K562 (cell line): Measurements from ENCODE around the gene SYNGR4. TPM values are rescaled to one million over a fixed set of nuclear protein-coding genes. Genes with fewer than 3 reads are reported as not detected.

Experiments
- CHD2 ChIP-seq: IDR thresholded peaks from 2 replicates; pipeline ENCODE4 v1.6.1; 2011; ENCODE audit warnings: low read depth, low read length
- CHD4 ChIP-seq: fragments of 200-600 bp; sonication (generic); IDR thresholded peaks from 3 replicates; pipeline ENCODE4 v1.6.1; 2012; ENCODE audit warnings: low read depth, mild to moderate bottlenecking, mixed read lengths, low read length, inconsistent platforms; ENCODE audit not compliant: insufficient read depth, insufficient replicate concordance, poor library complexity, severe bottlenecking
- HCFC1 ChIP-seq: IDR thresholded peaks from 2 replicates; pipeline ENCODE4 v1.6.1; 2012; ENCODE audit warnings: low read depth, low read length, improper control_type of control experiment
- MAFK ChIP-seq: IDR thresholded peaks from 2 replicates; pipeline ENCODE4 v1.6.1; 2011; ENCODE audit warnings: low read length, improper control_type of control experiment
- PCBP2 ChIP-seq: fragments of 200-400 bp; formaldehyde crosslinking; IDR thresholded peaks from 2 replicates; pipeline ENCODE4 v1.6.1; 2018; ENCODE audit warnings: low read length, low read depth, mild to moderate bottlenecking, moderate library complexity; ENCODE audit not compliant: poor library complexity, severe bottlenecking
- SIRT6 ChIP-seq: IDR thresholded peaks from one replicate; pipeline ENCODE4 v1.6.1; 2012; ENCODE audit warnings: low read depth, mild to moderate bottlenecking, control low read depth, inconsistent platforms, low read length, moderate library complexity
- TFAM ChIP-seq: fragments of 250-450 bp; sonication (Bioruptor Pico); conservative IDR thresholded peaks from 2 replicates; pipeline ENCODE4 v1.5.0; 2021; ENCODE audit warnings: mild to moderate bottlenecking, moderate library complexity
- UBTF ChIP-seq, 2 experiments: IDR thresholded peaks; 2 replicates each; pipeline ENCODE4 v1.6.1; 2012; ENCODE audit warnings: improper control_type of control experiment in 2 of 2, low read depth in 2 of 2, low read length in 2 of 2, borderline replicate concordance in 1 of 2
- ZNF253 ChIP-seq: fragments of 250-450 bp; sonication (Bioruptor Pico); conservative IDR thresholded peaks from 2 replicates; pipeline ENCODE4 v1.6.1; 2021; ENCODE audit warnings: mild to moderate bottlenecking
- ZNF79 ChIP-seq: fragments of 250-450 bp; sonication (Bioruptor Pico); IDR thresholded peaks from 2 replicates; pipeline ENCODE4 v1.4.0; 2020; ENCODE audit warnings: low read depth, mild to moderate bottlenecking, moderate library complexity
- ZSCAN29 ChIP-seq: fragments of 450-650 bp; IDR thresholded peaks from 2 replicates; pipeline ENCODE4 v1.6.1; 2017
- polyA plus RNA-seq, 8 experiments: library from polyadenylated mRNA; depleted of rRNA in 4 of 8; stranded (reverse) in 5 of 8; unstranded in 3 of 8; fragments of >200 nt; fragmentation: Nextera tagmentation in 2 of 8; fragmentation: Illumina TruSeq in 1 of 8; extraction: Ambion mirVana in 2 of 8; extraction: Trizol in 1 of 8; gene quantifications; 2 replicates each; pipeline versions ENCODE4 v1.2.1 to v1.2.3, GENCODE V29; 2011 to 2014; ENCODE audit warnings: inconsistent platforms in 1 of 8, missing spikeins in 1 of 8
- total RNA-seq, 7 experiments: library from RNA; depleted of rRNA in 6 of 7; stranded (reverse); fragments of >200 nt in 6 of 7; fragmentation: Illumina TruSeq in 2 of 7; extraction: Trizol in 2 of 7; gene quantifications; 2 replicates each; pipeline versions ENCODE4 v1.2.1 to v1.2.3, GENCODE V29; 2011 to 2021; ENCODE audit warnings: low replicate concordance in 1 of 7
- TF ChIP-seq, protein P1 (sequence below): fragments of 250-450 bp; sonication (Bioruptor Pico); IDR thresholded peaks from 2 replicates; pipeline ENCODE4 v1.8.0; 2022; ENCODE audit warnings: inconsistent platforms
- TF ChIP-seq, protein P2 (sequence below): sonication (generic); formaldehyde crosslinking; IDR thresholded peaks from 2 replicates; pipeline ENCODE4 v1.8.0; 2022; ENCODE audit warnings: missing genetic modification reagents, mild to moderate bottlenecking, borderline replicate concordance
- TF ChIP-seq, protein P3 (sequence below): fragments of 250-450 bp; sonication (Bioruptor Pico); IDR thresholded peaks from 2 replicates; pipeline ENCODE4 v1.8.0; 2021; ENCODE audit warnings: moderate library complexity, mild to moderate bottlenecking, inconsistent platforms
- TF ChIP-seq, protein P4 (sequence below): fragments of 250-450 bp; sonication (Bioruptor Pico); IDR thresholded peaks from 2 replicates; pipeline ENCODE4 v1.5.0; 2021; ENCODE audit warnings: mild to moderate bottlenecking, borderline replicate concordance

The SYNGR4 gene
- total and polyA plus RNA-seq, 9 of the 15 experiments (the other 6 are each of a cell fraction or from before 2014, with no cell fraction given) = 0.07 to 0.14 TPM; not detected in 7

DNA sequence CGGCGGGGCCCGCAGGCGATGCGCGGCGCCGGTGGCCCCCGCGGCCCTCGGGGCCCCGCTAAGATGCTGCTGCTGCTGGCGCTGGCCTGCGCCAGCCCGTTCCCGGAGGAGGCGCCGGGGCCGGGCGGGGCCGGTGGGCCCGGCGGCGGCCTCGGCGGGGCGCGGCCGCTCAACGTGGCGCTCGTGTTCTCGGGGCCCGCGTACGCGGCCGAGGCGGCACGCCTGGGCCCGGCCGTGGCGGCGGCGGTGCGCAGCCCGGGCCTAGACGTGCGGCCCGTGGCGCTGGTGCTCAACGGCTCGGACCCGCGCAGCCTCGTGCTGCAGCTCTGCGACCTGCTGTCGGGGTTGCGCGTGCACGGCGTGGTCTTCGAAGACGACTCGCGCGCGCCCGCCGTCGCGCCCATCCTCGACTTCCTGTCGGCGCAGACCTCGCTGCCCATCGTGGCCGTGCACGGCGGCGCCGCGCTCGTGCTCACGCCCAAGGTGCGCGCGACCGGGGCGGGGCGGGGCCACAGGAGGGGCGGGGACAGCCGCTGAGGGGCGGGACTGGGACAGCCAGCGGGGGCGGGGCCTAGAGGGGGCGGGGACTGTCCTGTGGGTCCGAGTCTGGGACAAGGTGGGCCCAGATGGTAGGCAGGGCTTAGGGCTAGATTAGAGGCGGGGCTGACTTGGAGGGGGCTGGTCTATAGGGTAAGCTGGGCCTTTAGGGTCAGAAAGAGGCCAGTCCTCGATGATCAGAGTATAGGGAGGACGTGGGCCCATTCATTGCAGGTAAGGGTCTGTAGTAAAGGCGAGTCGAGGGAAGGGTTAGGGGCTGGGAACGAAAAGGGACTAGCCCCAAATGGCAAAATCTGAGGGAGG, 34.4 kb downstream of the SYNGR4 start (continued):
- TF ChIP-seq UBTF (IDR thresholded peaks at IDR 0.05; ENCODE audit: borderline replicate concordance in 1 of 2, low read depth in 2 of 2, low read length in 2 of 2) (peak in 1 of 2 experiments; percentile 69; a peak in 1 of 4 replicates), ZNF79 (CRISPR knock-in tag) (no peak), HCFC1 (peak; percentile 49; the same call in 1 of the 2 replicates), PCBP2 (no peak), CHD2 (no peak), ZSCAN29 (no peak; the same call in 1 of the 2 replicates), MAFK (no peak), CHD4 (no peak), ZNF253 (CRISPR knock-in tag) (no peak), SIRT6 (no peak), TFAM (CRISPR knock-in tag) (no peak)
- TF ChIP-seq, protein P1, sequence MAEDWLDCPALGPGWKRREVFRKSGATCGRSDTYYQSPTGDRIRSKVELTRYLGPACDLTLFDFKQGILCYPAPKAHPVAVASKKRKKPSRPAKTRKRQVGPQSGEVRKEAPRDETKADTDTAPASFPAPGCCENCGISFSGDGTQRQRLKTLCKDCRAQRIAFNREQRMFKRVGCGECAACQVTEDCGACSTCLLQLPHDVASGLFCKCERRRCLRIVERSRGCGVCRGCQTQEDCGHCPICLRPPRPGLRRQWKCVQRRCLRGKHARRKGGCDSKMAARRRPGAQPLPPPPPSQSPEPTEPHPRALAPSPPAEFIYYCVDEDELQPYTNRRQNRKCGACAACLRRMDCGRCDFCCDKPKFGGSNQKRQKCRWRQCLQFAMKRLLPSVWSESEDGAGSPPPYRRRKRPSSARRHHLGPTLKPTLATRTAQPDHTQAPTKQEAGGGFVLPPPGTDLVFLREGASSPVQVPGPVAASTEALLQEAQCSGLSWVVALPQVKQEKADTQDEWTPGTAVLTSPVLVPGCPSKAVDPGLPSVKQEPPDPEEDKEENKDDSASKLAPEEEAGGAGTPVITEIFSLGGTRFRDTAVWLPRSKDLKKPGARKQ (CRISPR knock-in tag) = no peak
- TF ChIP-seq, protein P2, sequence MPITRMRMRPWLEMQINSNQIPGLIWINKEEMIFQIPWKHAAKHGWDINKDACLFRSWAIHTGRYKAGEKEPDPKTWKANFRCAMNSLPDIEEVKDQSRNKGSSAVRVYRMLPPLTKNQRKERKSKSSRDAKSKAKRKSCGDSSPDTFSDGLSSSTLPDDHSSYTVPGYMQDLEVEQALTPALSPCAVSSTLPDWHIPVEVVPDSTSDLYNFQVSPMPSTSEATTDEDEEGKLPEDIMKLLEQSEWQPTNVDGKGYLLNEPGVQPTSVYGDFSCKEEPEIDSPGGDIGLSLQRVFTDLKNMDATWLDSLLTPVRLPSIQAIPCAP (CRISPR knock-in tag) = no peak
- TF ChIP-seq, protein P3, sequence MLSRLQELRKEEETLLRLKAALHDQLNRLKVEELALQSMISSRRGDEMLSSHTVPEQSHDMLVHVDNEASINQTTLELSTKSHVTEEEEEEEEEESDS (CRISPR knock-in tag) = no peak
- TF ChIP-seq, protein P4, sequence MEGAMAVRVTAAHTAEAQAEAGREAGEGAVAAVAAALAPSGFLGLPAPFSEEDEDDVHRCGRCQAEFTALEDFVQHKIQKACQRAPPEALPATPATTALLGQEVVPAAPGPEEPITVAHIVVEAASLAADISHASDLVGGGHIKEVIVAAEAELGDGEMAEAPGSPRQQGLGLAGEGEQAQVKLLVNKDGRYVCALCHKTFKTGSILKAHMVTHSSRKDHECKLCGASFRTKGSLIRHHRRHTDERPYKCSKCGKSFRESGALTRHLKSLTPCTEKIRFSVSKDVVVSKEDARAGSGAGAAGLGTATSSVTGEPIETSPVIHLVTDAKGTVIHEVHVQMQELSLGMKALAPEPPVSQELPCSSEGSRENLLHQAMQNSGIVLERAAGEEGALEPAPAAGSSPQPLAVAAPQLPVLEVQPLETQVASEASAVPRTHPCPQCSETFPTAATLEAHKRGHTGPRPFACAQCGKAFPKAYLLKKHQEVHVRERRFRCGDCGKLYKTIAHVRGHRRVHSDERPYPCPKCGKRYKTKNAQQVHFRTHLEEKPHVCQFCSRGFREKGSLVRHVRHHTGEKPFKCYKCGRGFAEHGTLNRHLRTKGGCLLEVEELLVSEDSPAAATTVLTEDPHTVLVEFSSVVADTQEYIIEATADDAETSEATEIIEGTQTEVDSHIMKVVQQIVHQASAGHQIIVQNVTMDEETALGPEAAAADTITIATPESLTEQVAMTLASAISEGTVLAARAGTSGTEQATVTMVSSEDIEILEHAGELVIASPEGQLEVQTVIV (CRISPR knock-in tag) = no peak
